ENCODE results near the gene ABCA4.

DNA sequence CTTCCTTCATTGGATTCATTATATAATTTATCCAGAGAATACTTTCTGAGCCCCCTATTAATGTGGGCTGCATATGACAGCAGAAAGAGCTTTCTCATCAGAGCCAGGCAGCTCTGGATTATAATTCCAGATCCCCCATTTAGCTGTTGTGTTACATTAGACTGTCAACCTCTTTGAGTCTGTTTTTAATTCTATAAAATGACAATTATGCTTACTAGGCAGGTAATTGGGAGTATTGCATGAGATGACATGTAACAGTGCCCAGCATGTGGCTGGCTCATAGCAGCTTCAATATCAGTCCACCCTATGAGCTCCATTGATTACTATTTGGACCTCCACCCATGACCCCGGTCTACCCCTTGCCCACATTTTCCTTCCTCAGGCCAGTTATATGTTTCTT, 49.6 kb downstream of the ABCA4 start:
- TF ChIP-seq, protein P1, sequence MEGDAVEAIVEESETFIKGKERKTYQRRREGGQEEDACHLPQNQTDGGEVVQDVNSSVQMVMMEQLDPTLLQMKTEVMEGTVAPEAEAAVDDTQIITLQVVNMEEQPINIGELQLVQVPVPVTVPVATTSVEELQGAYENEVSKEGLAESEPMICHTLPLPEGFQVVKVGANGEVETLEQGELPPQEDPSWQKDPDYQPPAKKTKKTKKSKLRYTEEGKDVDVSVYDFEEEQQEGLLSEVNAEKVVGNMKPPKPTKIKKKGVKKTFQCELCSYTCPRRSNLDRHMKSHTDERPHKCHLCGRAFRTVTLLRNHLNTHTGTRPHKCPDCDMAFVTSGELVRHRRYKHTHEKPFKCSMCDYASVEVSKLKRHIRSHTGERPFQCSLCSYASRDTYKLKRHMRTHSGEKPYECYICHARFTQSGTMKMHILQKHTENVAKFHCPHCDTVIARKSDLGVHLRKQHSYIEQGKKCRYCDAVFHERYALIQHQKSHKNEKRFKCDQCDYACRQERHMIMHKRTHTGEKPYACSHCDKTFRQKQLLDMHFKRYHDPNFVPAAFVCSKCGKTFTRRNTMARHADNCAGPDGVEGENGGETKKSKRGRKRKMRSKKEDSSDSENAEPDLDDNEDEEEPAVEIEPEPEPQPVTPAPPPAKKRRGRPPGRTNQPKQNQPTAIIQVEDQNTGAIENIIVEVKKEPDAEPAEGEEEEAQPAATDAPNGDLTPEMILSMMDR (conservative IDR thresholded peaks at IDR 0.05; ENCODE audit: low read length): no peak
- no peak for TF ChIP-seq EZH2phosphoT487 (IDR thresholded peaks at IDR 0.05; ENCODE audit: borderline replicate concordance)

Data from Loucy (cell line).